GM12873 (cell line): ENCODE results near the gene CCDC178.

Experiments used
- TF ChIP-seq, protein P1 (sequence below): IDR thresholded peaks from 2 replicates; pipeline ENCODE4 v1.5.1; 2012; ENCODE audit warnings: low read depth, mild to moderate bottlenecking, moderate library complexity, low read length, control low read depth; ENCODE audit not compliant: insufficient read depth; ENCODE audit errors: missing control alignments

The CCDC178 gene

DNA sequence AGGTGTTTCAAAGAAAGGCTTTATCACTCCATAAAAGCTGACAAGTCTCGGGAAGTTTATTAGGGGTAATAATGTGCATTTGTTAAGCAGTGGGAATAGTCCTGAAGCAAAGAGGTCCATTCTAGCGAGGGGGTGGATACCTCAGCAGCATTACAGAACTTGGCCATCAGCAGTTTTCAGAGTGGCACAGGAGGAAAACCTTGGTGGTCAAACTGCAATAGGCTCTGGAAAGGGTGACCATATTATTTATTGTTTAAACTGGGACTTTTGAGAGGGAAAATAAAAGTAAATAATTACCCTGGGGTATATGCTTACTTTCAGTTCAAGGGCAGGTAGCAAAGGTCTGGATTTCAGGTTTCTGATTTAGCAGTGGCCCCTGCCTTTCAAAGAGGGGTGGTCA, 552.2 kb downstream of the CCDC178 start:
- TF ChIP-seq, protein P1, sequence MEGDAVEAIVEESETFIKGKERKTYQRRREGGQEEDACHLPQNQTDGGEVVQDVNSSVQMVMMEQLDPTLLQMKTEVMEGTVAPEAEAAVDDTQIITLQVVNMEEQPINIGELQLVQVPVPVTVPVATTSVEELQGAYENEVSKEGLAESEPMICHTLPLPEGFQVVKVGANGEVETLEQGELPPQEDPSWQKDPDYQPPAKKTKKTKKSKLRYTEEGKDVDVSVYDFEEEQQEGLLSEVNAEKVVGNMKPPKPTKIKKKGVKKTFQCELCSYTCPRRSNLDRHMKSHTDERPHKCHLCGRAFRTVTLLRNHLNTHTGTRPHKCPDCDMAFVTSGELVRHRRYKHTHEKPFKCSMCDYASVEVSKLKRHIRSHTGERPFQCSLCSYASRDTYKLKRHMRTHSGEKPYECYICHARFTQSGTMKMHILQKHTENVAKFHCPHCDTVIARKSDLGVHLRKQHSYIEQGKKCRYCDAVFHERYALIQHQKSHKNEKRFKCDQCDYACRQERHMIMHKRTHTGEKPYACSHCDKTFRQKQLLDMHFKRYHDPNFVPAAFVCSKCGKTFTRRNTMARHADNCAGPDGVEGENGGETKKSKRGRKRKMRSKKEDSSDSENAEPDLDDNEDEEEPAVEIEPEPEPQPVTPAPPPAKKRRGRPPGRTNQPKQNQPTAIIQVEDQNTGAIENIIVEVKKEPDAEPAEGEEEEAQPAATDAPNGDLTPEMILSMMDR, result no peak
